Renal pelvis (tissue), 4 donors: ENCODE data around the gene KIF19. TPM values are rescaled to one million over a fixed set of nuclear protein-coding genes. Genes with fewer than 3 reads are reported as not detected.

ENCODE experiments used
- DNase-seq: peaks from one replicate; pipeline ENCODE4 v3.0.0-alpha.2; 2013
- polyA plus RNA-seq, 3 donors: library from polyadenylated mRNA; unstranded; fragments of 120-200 nt; gene quantifications; one replicate each; pipeline ENCODE4 v1.2.1, GENCODE V29; 2013; ENCODE audit not compliant: insufficient read length in 3 of 3

The KIF19 gene
- polyA plus RNA-seq, 3 donors = 0.22 to 0.96 (median 0.50) TPM

- DNase-seq = no peak
Observed at GRCh38 chr17:74339537-74340195, 13.6 kb downstream of the KIF19 start.

- DNase-seq = no peak
Observed at GRCh38 chr17:74340470-74341023, 14.5 kb downstream of the KIF19 start.

GRCh38 chr17:74342224-74342623, 16.2 kb downstream of the KIF19 start:
- no peak for DNase-seq

- no peak for DNase-seq
Observed at GRCh38 chr17:74343121-74343520, 17.1 kb downstream of the KIF19 start.

- DNase-seq = no peak
Observed at GRCh38 chr17:74343526-74344284, 17.7 kb downstream of the KIF19 start.

GRCh38 chr17:74344658-74345057, 18.6 kb downstream of the KIF19 start:
- DNase-seq = no peak

- DNase-seq = no peak
Observed at GRCh38 chr17:74345433-74346241, 19.6 kb downstream of the KIF19 start.

- DNase-seq = no peak
Observed at GRCh38 chr17:74347646-74348045, 21.6 kb downstream of the KIF19 start.

GRCh38 chr17:74349120-74349519, 23.1 kb downstream of the KIF19 start:
- DNase-seq = no peak

GRCh38 chr17:74350486-74350885, 24.5 kb downstream of the KIF19 start:
- DNase-seq = no peak

- DNase-seq = no peak
Observed at GRCh38 chr17:74351552-74352210, 25.7 kb downstream of the KIF19 start.

- no peak for DNase-seq
Observed at GRCh38 chr17:74353446-74354060, 27.5 kb downstream of the KIF19 start.

- no peak for DNase-seq
Observed at GRCh38 chr17:74354123-74354522, 28.1 kb downstream of the KIF19 start.

- DNase-seq = no peak
Observed at GRCh38 chr17:74354561-74354960, 28.5 kb downstream of the KIF19 start.

- no peak for DNase-seq
Observed at GRCh38 chr17:74355065-74355464, 29.0 kb downstream of the KIF19 start.

GRCh38 chr17:74356646-74357465, 30.8 kb downstream of the KIF19 start:
- DNase-seq = no peak

GRCh38 chr17:74357466-74357809, 31.4 kb downstream of the KIF19 start:
- DNase-seq = no peak

GRCh38 chr17:74358697-74359096, 32.7 kb downstream of the KIF19 start:
- DNase-seq = no peak

GRCh38 chr17:74359916-74360315, 33.9 kb downstream of the KIF19 start:
- no peak for DNase-seq

- DNase-seq = no peak
Observed at GRCh38 chr17:74360899-74361229, 34.8 kb downstream of the KIF19 start.
